Hepatocyte (in vitro differentiated cells): ENCODE data around the gene HES3.
A peak's percentile ranks its signal among the peaks of the same experiment; 100 is the strongest.

Source experiments
- CTCF ChIP-seq: fragments of 200-600 bp; sonication (generic); IDR thresholded peaks from 2 replicates; pipeline ENCODE4 v1.5.1; 2016; ENCODE audit warnings: antibody characterized with exemption, mild to moderate bottlenecking; ENCODE audit not compliant: poor library complexity
- EZH2 ChIP-seq: fragments of 200-600 bp; sonication (generic); IDR thresholded peaks from 2 replicates; pipeline ENCODE4 v1.6.1; 2016; ENCODE audit warnings: antibody characterized with exemption, mild to moderate bottlenecking, borderline replicate concordance

GRCh38 chr1:6243053-6243834, 735 bp upstream of the HES3 start:
- no peak for TF ChIP-seq CTCF
- peak; percentile 49 for TF ChIP-seq EZH2
